HG02642 (cell line): ENCODE results near the gene DNMT3A.

Source experiments
- ATAC-seq: cut with Tn5 transposase; IDR thresholded peaks from one replicate; pipeline ENCODE4 v1.9.1; 2021; ENCODE audit warnings: mild to moderate bottlenecking; ENCODE audit not compliant: unreplicated experiment, poor library complexity

The DNMT3A gene

DNA sequence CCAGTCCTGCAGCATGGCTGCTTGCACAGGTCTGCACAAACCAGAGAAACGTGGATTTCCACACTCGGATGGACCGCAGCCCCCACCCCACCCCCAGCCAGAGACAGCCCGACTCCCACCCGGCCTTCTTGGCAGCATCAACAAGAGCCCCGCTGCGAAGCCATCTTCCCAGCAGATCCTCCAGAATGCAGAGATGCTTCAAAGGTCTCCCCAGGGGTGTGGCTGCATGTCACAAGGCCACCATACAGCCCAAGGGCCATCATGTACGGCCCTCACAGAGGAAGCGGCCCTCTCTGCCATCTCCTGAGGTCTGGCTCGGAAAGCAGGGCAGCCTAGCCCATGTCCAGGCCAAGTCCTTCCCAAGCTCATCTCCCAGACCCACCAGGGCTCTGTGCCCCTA is 11.5 kb downstream of the DNMT3A start:
- no peak for ATAC-seq

DNA sequence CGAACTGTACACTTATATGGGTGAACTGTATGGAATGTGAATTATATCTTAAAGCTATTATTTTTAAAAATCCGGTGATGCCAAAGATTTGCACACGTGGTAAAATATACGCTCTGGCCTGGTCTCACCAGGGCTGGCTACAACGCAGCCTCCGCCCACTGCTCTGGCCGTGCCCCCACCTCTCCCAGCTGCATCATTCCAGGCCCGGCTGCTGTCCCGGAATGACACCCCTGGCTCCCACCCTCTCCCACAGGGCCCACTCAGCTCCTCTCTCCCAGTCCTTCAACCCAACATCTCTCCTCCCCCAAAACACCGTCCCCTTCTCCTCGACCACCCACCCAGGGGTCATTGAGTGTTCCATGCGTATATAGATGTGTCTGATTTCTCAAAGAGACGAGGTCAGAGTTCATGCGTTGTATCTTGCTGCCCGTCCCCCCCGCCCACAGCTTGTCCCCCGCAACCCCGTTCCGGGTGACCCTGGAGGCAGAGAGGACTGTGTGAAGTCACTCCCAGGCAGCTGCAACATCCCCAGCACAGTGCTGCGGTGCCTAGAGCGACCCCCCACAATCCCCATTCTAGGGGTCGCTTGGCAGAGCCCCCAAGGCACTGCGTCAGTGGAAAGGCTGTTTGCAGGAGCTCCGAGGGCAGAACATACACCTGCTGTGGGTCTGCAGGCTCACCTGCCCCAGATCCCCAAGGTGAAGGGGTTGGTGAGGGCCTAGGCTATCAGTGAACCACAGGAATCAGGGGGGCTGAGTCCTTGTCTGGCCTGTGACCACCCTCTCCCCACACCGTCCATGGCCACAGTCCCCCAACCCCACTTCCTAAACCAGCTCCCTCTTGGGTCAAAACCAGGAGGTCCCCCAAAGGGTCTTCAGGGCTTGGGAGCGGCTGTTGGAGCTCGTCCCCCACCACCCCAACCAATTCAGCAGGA is 13.3 kb downstream of the DNMT3A start:
- ATAC-seq: no peak

DNA sequence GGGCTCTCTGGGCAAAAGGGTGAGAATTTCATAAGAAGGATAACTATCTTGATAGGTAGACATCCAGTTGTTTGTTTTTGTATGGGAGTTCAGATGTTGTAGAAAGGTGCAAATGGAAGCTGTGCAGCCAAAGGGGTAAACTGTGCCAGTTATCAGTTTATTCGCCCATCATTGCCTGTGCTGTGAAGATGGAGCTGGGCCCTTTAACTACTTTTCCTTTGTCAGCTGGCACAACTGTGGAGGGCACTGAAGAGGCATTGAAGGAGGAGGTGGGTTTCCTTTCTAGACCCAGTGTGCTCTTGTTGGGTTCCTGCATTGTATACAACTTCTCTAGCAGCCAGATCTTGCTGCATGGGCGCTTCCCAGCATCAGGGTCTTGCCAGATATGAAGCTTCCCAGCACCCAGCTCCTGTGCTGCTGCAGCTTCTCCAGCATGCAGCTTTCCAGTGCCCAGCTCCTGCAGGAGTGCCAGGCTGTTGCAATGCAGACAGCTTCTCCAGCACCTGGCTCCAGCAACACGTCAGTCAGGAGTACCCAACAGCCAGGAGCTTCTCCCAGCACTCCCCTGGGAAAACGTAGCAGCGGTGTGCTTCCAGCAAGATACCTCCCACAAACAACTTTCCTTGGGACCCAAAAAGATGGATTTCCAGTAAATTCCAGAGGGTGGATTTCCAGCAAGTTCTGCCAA is 15.3 kb downstream of the DNMT3A start:
- no peak for ATAC-seq

DNA sequence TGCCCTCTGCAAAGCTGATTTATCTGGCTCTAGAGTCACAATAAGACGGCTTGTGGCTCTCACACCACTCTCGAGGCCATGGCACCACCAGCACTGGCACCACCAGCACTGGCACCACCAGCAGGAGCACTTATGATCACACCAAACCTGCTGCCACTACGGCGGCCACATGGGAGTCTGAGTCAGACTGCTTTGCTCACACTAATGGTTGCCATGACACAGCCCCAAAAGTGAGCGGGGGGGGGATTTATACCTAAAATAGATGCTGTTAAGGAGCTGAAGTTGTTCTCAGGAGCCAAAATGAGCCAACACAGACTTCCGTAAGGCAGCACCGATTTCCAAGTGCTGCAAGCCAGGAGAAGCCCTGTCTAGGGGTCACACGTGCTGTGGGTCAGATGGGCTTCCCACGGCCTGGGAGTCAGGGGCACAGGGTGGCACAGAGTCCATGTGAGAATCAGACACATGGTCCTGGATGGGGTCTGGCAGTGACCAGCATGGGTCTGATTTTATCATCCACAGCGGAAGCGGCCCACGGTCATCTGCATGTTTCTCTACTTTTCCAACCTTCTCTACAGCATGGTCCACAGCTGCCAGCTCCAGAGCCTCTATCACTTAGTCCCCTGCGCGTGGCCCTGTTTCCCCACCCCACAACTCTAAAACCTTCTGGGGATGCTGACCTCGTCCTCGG is 16.7 kb downstream of the DNMT3A start:
- no peak for ATAC-seq

DNA sequence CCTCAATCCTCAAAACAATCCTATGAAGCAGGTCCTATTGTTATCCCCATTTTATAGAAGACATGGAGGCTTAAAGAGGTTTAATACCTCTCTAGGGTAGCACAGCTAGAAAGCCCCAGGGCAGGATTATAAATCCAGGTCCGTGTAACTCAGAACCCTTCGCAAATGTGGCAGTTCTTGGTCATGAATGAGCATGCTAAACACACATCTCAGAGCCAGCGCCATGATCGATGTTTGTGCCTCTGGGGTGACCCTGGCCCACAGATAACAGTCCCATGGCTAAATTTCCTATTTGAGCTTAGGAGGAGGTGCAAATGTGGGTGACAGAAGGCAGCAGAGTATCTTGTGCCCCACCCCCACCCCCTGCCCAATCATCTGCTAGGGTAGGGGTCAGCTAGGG is 17.5 kb downstream of the DNMT3A start:
- no peak for ATAC-seq

DNA sequence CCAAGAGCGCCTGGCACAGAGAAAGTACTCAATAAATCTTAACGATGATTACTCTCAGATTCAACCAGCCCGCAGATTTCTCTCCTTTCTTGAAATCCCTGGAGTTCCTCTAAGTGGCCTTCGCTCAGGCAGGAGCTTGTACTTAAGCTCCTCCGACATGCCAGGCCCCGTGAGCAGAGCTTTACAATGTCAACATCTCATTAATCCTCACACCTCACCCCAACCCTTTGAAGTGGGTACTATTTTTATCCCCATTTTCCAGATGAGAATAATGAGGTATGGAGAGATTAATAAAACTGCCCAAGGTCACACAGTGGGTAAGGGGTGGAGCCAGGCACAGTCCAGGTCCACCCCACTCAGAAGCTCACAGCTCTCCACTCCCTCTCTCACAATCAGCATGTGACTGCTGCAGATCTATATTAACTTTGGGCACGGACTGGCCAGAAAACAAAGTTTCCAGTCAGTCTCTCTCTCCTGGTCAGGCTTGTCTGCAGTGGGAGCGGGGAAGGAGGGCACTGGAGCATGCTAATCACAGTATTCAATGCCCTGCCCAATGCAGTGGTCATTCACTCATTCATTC is 18.0 kb downstream of the DNMT3A start:
- no peak for ATAC-seq

DNA sequence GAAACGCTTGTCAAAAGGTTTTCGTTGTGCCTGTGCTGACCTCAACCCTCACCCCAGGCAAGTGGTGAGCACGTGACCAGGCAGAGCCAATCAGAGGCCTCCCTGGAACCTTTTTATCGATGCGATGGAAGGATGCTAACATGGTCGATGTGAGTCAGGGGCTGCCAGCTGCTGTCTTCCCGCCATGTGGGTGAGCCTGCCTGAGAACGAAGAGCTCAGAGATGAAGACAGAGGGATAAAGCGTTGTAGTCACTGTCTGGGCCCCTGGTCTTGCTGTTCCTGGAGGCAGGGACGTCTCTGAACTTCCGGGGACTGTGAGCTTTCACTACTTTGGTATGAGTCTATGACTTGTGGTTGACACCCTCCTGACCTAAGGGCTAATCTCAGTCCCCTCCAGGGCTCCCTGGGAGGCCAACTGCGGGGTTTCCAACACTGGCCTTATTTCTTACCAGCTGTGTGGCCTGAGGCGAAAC is 18.6 kb downstream of the DNMT3A start:
- ATAC-seq: no peak

DNA sequence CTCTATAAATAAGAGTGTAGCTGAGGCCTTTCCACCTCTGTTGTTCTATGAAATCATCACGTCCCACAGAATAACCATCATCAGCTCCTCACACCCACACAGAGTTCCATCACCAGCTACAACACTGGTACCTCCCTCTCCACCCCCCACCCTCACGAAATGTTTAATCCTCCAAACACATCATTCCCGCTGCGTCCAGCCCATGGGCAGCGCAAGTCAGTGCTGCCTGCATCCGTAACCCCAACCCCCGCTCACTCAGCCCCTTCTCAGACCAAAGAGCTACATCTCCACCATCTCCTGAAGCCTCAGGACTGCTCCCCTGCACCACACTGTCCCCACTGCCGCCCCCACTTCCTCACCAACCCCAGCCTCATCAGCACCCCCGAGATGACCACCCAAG is 19.4 kb downstream of the DNMT3A start:
- no peak for ATAC-seq

DNA sequence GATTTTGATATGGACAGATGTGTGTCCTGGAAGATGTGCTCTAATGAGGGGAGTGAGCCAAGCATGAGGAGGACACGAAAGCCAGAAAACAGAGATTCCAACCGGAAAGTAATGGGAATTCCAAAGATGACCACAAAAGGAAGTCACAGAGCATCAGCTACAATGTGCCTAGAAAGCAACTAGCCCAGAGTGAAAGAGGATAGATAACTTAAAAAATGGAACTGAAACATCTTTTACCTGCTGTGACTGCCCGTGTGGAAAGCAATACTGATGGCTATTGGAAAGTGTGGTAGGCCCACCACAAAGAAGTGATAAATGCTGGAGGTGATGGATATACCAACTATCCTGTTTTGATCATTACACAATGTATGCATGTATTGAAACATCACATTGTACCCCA is 21.6 kb downstream of the DNMT3A start:
- ATAC-seq: peak; percentile 46

DNA sequence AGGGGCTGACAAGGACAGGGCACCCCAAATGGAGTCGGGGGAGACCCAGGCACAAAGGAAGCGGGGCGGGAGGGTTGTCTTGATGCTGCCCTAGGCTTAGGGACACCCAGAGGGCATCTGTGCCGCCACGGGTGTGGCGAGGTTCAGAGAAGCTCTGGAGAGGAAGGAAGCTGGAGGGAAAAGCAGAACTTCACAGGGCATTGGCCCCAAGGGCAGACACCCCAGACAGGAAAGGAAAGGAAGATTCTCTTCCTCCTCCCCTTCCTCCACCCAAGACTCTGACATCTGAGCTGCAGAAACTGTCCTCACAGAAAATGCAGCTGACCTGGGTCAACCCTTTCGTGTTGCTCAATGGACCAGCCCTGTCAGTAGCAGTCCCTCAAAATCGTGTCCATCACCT is 25.6 kb downstream of the DNMT3A start:
- ATAC-seq: no peak

DNA sequence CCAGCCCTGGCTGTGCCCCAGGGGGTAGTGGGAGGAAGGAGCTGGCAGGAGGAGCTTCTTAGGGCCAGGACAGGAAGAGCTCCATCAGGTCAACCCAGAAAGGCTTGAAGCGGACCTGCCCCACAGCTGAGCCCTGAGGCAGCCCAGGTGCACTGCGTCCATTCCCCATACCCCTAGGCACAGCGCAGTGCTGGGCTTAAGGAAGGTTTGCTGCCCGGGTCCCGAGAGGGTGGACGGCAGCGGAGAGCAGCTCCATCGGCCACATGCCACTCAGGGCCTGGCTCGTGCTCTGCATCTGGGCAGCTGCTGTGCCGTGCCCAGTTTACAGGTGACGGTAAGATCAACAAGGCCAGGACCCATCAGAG is 26.4 kb downstream of the DNMT3A start:
- peak; percentile 6 for ATAC-seq

DNA sequence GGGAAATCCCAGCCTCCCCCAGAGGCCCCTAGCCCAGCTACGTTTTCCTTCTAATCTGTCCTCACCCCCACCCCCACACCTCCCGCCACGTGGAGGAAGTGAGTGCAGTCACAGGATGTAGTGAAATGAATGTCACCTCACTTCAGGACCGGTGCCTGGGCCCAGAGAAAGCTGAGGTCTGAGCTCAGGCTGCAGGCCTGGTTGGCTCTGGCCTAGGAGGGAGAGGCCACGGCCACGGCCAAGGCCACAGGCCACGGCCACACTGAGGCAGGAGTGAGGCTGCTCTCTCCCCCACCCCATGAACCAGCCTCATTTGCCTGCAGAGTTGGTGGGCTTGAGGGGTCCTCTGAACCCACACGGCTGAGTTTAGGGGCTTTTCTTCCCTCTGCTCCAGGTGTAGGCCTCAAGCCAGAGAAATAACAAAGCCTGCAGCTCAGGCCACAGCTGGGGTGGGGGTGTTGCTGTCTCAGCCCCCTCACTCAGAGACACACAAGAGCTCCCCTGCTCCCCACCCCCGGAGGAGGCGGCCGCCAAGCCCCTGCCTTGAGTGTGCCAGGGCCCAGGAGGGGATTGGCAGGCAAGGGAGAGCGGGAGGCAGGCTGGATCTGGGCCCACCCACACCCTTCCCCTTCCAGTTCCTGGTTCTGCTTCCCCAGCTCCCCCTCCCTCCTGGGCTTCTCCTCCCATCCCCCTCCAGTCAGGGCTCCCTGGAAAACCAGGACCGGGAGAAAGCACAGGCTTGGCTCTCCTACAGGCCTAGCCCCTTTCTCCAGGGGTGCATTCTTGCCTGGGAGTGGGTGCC is 27.0 kb downstream of the DNMT3A start:
- ATAC-seq: peak; percentile 75

DNA sequence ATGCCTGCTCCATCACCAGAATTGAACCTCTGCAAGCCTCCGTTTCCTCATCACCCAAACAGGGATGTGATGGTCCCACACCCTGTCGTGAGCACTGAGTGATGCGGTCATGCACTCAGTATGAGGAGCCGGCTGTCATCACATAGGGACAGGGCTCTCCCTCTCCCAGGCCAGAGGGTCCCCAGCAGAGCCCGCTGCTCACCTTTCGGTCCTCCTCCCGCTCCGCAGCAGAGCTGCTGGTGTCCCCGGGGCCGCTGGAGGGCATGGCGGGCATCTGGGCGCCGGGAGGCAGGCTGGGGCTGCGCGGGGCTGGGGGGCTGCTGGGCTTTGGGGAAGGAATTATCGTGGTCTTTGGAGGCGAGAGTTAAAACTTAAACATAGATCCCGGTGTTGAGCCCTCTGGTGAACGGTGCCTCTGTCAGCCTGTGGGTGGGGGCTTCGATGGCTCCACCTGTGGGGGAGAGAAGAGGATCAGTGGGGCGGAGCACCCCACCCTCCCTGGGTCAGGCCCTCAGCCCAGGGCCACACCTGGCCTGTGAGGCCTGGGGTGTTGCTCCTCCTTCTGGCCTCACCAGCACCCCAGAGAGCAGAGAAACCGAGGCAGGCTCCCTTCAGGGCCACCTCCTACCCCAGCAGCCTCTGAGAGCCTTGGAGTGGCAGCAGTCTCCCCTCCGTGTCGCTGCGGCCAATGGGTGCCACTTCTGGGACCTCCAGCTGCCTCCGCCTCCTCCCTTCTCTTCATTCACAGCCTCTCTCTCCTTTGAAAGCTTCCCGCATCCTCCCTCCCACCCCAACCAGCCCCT is 27.8 kb downstream of the DNMT3A start:
- ATAC-seq: no peak

DNA sequence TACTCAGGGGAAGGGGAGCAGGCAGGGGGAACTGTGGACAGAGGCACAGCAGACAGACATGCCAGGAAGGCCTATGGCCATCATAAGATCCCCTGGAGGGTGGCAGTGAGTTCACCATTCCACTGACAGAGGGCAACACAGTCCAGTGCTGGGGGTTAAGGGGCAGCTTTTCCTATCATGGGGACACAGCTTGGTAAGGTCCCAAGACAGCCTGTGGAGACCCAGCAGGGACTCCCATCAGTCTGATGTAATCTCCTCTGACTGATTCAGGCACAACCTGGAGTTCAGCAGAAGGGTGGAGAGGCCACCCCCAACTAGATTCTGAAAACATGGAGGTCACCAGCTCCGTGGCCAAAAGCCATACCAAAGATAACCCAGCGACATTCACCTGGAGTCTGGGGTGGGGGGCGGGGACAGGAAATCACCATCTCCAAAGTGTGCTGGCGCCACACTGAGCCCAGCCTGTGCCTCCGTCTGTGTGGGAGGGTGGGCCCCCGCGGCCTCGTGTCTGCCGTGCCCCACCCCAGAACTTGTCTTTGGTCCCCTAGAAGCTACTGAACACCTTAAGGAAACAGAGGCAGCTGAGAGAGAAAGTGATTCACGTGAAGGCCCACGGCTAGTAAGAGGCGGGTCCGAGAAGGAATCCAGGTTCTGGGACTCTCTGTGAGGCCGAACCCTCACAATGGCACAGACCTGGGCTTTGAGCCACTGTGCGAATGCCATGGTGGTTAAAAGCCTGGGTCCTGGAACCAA is 28.6 kb downstream of the DNMT3A start:
- ATAC-seq: no peak

DNA sequence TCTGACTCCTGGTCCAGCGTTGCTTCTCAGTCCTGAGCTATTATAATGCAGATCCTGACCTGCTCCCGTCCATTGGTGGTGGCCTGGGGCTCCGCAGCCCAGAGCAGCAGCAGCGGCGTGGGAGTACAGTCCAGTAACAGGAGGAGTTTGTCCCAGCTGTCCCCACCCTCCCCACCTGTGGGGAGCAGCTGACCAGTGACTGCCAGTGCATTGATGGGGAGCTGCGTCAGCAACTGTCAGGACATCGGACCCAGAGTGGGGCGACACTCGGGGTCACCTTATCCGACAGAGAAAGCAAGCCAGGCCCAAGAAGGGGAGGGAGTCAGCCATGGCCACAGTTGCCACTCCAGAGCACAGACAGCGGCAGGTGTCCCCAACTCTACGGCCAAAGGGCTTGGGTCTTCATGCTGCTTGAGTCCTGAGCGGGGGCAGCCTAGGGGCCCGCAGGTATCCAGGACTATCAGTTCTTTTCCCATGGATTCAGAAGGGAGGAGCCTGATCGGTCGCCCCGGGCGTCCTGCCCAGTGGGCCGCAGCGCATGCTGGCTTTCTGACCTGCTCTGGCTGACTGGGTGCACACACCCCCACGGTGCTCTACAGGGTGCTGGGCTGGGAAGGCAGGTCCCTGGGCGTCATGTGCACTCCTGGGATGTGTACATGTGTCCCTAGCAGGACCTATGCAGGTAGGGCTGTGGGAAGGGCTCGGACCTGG is 29.7 kb downstream of the DNMT3A start:
- no peak for ATAC-seq

DNA sequence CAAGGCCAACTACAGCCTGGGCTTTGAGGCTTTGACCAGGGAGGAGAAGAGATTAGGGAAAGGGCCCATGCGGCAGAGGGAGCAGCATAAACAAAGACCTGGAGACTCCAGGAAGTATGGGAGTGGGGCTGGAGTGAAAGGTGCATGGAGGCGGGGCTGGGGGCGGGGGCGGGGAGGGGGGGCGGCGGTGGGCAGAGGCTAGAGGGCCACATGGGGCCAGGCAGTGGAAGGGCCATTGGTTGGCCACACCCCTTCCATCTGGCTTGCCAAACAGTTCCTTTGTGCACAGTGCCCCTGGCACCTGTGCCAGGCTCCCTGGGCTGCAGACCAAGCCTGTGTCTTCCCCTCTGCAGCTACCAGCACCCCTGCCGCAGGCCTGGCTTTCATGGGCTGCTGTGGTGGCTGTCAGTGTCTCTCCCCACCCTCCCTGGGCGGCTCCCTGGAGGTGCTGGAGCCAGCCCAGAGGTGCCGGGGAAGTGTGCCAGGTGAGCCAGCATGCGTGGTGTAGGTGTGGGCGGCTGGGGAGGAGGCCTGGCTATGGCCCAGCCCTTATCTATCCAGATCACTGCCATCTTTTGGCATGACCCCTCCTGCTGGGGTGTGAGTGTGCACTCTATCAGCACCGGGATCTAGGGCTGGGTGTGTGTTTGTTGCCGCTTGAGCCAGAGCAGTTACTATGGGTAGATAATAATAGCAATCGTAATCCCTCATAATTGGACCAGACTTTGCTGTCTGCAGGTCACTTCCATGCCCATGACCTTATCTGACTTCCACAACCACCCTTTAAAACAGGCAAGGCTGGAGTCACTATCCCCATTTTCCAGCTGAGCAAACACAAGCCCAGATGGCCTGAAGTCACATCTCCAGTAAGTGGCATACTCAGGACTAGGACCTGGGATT is 30.5 kb downstream of the DNMT3A start:
- ATAC-seq: no peak

DNA sequence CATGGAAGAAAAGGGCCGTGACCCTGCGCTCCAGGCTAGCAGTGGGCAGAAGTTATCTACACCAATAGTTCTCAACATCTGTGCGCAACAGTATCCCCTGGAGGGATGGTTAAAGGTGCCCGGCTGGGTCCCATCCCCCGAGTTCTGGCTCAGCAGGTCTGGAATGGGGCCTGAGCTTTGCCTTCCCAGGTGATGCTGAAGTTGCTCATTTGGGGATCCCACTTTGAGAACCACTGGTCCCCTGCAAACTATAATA is 31.1 kb downstream of the DNMT3A start:
- ATAC-seq: no peak
